Erythroblast (primary cell): Measurements from ENCODE around the gene LSS.

Source experiments
- GATA1 ChIP-seq: IDR thresholded peaks from 2 replicates; pipeline ENCODE4 v1.6.1; 2011; ENCODE audit warnings: low read depth, mild to moderate bottlenecking, control low read depth, low read length, moderate library complexity
- POLR2A ChIP-seq: IDR thresholded peaks from 2 replicates; pipeline ENCODE4 v1.6.1; 2011; ENCODE audit warnings: mild to moderate bottlenecking, low read length

GRCh38 chr21:46206163-46207005 is 22.2 kb downstream of the LSS start:
- TF ChIP-seq POLR2A (no peak), GATA1 (no peak)
